Kasumi-1 (cell line): ENCODE results near the gene CPOX.
"Not testable (repeated sequence)": the region's sequence is repeated elsewhere in the genome, so short reads cannot be mapped to it uniquely, and the experiment has no call there.

ENCODE experiments used
- DNase-seq, 2 experiments: peaks; one replicate each; lab custom pipeline; 2025; lab: John Stamatoyannopoulos, UW

Gene CPOX

DNA sequence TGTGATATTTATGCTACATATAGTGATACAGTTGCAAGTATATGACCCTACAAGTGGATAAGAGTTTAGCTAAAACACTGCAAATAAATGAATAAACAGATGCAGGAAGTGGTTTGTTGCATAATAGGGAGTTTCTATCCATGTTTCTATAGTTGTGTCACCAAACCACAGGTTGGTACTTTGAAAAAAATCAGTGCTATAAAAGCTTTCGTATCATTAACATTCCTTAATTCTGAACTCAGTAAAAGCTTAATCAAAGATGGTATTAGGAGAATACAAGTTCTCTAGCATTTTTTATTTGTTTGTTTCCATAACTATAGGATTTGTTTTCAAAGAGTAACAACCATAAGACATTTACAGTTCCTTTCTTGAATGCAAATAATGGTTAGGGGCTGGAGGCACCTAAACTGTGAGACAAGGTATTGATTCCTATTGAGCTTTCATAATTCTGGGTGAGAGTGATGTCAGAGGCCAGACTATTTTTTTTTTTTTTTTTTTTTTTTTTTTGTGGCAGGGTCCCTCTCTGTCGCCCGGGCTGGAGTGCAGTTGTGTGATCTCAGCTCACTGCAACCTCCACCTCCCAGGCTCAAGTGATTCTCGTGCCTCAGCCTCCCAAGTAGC, 29.6 kb downstream of the CPOX start:
- DNase-seq: no peak

DNA sequence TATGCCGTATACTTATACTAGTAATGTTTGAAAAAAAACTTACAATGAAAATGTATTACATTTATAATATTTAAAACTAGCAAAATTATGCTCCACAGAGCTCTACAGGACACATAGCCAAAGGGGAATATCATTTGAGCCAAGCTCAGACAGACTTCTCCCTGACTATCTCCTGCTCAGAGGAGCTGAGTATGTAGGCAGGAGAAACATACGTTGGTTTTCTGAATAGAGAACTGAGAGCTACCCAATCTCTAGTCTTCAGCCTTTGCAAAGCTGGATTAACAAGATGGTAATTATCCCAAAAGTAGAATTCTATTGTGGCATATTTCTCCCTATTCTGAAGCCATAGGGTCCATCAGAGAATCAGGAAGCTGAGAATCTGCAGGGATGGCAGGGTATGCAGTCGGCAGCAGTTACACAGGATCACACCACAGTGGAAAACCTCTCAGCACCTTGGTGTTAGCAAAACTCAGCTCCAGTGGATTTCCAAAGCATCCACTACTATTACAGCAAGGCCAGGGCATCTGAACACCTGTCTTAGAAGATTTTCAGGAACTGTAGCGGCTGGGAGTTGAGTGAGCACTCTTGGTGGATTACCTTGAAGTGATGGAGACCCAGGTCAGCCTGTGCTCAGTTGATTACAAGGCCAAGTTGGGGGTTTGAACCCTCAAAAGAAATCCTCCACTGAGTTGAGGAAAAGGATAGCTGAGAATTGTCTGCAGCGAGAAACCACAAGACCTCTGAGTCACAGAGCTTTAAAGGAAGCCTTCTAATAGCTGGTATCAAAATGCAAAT, 31.5 kb downstream of the CPOX start:
- peak; percentile 19 to 35 for DNase-seq

DNA sequence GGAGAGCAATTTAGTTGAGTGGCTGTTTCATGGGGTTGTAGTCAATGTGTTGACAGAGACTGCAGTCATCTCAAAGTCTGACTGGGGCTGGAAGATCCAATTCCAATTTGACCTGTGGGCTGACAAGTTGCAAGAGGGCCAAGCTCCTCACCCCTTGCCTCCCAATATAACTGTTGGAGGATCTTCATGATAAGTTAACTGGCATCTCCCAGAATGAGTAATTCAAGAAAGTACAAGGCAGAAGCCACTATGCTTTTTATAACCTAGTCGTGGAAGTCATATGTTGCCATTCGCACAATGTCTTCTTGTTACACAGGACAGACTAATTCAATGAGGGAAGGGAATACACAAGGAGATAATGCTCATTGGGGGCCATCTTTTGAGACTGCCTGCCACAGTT, 32.5 kb downstream of the CPOX start:
- DNase-seq: no peak

DNA sequence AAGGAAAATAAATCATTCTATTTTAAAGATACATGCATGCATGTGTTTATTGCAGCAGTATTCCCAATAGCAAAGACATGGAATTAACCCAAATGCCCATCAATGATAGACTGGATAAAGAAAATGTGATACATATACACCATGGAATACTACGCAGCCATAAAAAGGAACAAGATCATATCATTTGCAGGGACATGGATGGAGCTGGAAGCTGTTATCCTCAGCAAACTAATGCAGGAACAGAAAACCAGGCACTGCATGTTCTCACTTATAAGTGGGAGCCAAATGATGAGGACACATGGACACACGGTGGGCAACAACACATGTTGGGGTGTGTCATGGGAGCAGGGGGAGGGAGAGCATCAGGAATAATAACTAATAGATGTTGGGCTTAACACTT, 33.6 kb downstream of the CPOX start:
- DNase-seq: not testable (repeated sequence)

- DNase-seq: no peak
These were observed 35.1 kb downstream of the CPOX start for GRCh38 chr3:98558100-98558827.

GRCh38 chr3:98557324-98558010, 35.9 kb downstream of the CPOX start:
- no peak for DNase-seq

GRCh38 chr3:98556164-98557130, 37.0 kb downstream of the CPOX start:
- peak; percentile 30 to 43 for DNase-seq

GRCh38 chr3:98555025-98555379, 38.4 kb downstream of the CPOX start:
- DNase-seq: no peak

GRCh38 chr3:98554580-98554979, 38.8 kb downstream of the CPOX start:
- no peak for DNase-seq

DNA sequence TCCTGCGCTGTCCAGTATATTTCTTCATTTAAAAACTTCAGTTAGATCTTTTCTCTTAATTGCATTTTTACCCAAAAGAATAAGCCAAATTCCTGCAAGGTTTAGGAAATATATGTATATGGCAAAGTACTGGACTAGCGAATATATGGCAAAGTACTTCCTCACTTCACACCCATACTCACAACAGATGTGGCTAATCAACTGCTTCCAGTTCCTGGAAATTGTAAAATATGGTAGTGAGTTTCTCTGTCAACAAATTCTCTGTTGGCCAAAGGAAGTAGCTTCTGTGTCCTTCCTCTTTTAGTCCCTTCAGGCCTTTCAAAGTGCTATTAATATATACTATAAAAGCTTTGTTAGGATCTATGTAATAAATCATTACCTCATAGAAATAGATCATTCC, 39.7 kb downstream of the CPOX start:
- DNase-seq: peak; percentile 68 to 78

- no peak for DNase-seq
These were observed 40.3 kb downstream of the CPOX start for GRCh38 chr3:98553021-98553563.

GRCh38 chr3:98552232-98553020, 41.0 kb downstream of the CPOX start:
- no peak for DNase-seq

- DNase-seq: no peak
These were observed 41.7 kb downstream of the CPOX start for GRCh38 chr3:98551754-98552153.

DNA sequence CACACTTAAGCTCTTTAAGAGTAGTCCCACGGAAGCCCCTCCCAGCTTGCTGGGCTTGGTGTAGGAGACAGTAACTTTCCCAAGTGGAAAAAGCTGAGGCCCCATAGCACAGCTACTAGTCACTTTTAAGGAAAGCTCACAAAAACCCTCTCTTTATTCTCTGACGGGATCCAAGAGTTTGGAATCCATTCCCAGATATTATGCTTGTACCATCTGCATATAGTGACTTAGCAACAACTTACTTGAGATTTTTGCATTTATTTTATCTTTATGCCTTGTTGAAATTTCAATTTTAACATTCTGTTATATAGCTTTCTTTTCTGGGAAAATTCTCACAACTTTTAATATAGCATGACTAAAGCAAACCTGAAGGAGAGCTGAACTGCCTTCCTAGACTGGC, 42.2 kb downstream of the CPOX start:
- no peak for DNase-seq

DNA sequence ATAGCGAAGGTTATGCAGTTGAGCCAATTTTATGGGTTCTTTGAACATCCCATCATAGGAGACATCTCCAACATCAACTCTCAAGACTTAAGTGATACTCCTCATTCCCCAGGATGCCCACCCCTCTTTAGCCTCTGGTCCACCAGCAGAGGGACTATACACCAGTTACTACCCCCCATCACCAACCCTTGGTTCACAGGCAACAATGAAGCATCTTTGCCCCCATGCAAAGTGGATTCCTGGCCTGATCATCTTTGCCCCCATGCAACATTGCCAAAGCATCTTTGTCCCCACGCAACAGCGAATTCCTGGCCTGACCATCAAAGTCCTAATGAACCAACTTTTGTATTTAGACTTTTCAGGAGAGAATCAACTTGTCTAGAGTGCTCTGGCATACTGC, 42.6 kb downstream of the CPOX start:
- no peak for DNase-seq

GRCh38 chr3:98548544-98548943, 44.9 kb downstream of the CPOX start:
- no peak for DNase-seq

- no peak for DNase-seq
These were observed 47.5 kb downstream of the CPOX start for GRCh38 chr3:98545940-98546339.

DNA sequence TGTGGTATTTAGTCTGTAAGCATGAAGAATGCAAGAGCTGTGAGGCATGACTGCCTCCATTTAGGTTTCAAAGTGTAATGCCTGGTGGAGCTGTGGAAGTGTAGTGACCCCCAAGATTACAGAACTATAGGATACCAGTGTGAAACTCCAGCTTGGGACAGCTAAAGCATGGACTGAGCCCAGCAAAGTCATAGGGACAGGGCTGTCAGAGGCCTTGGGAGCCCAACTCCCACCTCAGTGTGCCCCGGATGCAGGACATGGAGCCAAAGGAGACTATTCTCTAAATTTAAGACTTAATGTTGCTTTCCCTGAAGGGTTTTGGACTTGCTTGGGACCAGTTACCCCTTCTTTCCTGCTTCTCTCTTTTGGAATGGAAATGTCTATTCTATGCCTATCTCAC, 50.8 kb downstream of the CPOX start:
- DNase-seq: no peak

- DNase-seq: no peak
These were observed 51.7 kb downstream of the CPOX start for GRCh38 chr3:98541695-98542094.

DNA sequence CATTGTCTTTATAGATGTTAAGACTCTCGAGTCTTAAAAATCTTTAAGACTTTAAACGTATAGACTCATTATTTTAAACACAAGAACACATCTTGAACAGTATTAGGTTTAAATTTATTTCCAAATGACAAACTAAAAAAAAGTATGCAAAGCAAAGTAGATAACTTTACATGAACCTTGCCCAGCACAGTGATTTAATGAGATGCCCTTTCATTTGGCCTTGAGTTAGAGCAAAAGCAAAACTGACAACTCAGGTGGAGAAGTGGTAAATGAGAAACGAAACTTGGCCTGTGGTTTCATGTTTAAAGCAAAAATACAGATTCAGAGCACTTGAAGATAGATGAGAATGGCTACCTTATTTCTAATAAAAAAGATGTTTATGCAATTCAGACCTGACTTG, 53.1 kb downstream of the CPOX start:
- no peak for DNase-seq
